HG02678 (cell line): ENCODE results near the gene C1orf74.

Source experiments
- ATAC-seq: cut with Tn5 transposase; IDR thresholded peaks from one replicate; pipeline ENCODE4 v1.9.1; 2021; ENCODE audit warnings: mild to moderate bottlenecking, moderate library complexity; ENCODE audit not compliant: unreplicated experiment

C1orf74 gene

DNA sequence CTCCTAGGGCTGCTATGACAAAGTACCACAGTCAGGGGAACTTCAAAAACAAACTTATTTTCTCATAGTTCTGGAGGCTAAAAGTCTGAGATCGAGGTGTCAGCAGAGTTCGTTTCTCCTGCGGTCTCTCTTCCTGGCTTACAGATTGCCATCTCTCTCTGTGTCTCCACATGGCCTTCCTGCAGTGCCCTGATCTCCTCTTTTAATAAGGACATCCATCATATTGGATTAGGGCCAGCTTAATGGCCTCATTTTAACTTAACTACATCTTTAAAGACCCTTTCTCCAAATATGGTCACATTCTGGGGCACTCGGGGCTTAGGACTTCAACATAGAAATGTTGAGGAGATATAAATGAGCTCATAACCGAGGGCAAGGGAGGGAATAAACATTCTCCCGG lies 12.2 kb downstream of the C1orf74 start:
- no peak for ATAC-seq

DNA sequence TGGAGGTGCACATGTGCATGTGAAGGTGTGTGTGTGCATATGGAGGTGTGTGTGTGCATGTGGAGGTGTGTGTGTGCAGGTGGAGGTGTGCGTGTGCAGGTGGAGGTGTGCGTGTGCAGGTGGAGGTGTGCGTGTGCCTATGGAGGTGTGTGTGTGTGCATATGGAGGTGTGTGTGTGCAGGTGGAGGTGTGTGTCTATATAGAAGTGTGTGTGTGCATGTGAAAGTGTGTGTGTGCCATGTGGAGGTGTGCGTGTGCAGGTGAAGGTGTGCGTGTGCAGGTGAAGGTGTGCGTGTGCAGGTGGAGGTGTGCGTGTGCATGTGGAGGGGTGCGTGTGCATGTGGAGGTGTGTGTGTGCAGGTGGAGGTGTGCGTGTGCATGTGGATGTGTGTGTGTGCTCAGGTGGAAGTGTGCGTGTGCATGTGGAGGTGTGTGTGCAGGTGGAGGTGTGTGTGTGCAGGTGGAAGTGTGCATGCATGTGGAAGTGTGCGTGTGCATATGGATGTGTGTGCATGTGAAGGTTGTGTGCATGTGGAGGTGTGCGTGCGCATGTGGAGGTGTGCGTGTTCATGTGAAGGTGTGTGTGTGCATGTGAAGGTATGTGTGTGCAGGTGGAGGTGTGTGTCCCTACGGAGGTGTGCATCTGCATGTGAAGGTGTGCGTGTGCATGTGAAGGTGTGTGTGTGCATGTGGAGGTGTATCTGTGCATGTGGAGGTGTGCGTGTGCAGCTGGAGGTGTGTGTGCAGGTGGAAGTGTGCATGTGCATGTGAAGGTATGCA lies 13.5 kb downstream of the C1orf74 start:
- ATAC-seq: no peak

DNA sequence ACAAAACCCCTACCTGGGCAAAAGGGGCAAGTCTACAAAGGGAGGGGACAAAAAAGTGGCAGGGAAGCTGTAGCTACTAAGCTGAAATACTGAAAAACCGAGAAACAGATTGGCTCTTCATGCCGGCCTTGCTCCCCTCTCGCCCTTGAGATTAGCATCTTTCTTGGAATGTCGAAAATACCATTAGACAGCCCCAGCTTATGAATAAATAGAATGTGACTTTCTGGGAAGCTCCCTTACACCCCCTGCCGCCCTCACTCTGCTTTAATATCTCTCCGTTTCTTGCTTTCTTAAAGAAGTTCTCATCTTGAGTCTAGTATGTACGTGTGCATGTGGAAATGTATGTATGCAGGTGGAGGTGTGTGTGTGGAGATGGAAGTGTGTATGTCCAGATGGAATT lies 14.4 kb downstream of the C1orf74 start:
- no peak for ATAC-seq

DNA sequence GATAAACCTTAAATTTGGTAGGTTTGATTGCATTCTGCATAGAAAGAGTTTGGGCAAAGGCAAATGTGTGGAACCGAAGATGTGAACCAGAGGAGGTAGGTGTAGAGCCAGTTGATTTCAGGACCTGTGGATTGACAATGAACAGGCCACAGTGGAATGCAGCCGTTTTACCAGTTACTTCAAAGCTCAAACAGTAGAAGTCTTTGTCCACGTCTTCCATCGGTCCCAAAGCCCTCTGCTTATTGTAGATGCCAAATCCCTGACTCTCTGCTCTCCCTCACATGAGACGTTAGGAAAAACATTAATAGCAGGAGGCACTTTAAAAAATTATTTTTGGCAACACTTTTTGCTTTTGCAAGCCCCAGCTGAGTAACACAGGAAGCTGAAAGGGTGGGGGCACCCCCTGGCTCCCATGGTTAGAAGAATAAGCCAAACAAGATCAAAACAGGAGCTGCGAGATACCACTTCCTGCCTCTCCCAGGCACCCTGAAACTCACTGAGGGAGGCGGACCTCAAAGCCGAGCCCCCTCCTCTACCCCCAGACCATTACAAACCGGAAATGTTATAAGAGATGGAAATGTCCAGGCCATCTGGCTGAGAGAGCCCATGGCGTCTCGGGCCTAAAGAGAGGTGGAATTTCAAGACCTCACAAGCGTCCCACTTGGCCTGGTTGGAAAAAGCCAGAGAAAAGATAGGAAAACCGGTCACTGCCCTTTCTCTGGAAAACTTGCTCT lies 15.0 kb downstream of the C1orf74 start:
- peak; percentile 69 for ATAC-seq

DNA sequence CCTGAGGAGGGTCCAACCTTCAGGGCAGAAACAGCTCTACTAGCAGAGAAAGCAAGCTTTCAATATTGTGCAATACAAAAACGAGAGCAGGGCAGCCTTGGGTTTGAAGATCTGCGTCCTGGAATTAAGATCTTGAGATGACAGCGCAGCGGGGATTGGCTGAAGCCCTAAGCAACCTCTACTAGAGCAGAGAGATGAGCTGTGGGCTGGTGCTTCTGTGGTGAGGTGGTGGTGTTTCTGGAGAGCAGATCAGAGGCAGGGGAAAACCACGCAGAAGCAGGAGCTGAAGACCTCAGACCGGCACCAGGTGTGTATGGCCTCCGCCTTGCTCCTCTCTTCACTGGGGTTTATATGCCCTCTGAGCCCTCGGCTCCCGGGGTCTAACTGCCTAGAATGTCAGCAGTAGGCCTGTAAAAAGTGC lies 16.0 kb downstream of the C1orf74 start:
- peak; percentile 85 for ATAC-seq

DNA sequence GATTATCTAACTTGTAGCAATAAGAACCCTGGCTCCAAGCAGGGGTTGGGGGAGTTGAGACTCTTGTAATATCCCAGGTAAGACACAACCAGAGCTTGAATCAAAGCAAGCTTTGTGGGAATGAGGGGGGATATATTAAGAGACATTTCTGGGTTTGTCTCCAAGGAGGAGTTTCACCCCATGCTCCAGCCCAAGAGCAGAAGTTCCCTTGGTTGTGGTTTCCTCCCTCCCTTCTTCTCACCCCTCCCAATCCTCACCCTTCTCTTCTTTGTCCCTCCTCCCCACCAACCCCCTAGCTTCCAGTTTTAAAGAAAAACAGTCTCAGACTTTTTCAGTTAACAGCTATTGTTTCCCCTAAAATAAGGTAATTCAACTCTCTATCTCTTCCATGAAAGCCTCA lies 16.7 kb downstream of the C1orf74 start:
- ATAC-seq: no peak

DNA sequence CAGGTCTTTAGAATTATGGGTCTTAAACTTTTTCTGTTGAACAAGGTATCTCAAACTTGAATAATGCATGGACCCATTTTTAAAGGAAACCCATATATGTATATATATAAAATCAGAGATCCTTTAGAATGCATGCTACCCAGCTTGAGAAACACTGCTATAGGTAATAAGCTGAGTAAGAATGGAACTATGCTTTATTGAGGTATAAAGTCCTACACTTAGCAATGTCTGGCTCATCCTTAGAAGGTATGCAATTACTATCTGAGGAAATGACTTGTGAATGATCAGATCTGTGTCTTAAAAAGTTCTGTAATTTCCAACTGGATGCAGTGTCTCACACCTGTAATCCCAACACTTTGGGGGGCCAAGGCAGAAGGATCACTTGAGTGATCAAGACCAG lies 17.3 kb downstream of the C1orf74 start:
- ATAC-seq: no peak

DNA sequence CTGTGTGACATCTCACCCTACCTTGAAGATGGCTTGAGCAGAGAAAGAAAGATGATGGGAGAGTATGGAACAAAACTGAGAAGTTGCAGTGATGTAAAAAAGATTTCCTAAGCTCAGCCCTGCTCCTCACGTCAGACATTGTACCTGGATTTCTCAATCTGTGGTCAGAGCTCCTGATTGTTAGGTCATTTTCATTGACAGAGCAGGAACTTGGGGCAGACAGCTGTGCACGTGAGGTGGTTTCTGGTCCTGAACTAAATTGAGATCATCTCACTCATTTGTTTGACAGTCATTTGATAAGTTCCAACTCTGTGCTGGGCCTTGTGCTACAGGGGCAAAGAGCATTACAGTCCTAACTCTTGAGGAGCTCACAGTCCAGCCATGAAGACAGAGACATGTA lies 18.3 kb downstream of the C1orf74 start:
- ATAC-seq: no peak

DNA sequence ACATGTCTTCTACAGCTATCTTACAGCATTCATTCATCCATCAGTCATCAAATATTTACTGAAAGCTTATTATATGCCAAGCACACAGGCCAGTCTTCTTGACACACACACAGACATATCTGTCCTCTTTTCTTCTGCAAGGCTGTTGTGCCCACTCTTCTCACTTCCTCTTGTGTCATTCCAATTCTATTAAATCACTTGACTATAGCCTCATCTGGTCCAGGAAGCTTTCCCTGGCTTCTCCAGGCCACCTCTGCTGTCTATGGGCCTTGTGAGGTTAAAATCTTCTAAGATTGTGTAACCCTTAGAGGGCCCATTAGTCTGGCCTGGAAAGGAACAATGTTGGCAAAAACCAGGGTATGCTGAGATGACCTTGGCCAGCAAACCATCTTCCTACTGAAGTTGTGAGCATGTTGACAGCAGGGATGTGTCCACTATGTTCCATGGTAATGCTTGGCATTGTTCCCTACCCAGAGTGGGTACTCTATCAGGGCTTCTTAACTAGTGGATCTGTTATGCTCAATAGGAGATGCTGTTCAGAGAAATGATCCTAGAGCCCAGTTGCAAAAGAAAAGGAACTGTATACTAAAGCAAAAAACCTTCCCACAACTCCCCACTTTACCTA lies 23.2 kb downstream of the C1orf74 start:
- no peak for ATAC-seq

DNA sequence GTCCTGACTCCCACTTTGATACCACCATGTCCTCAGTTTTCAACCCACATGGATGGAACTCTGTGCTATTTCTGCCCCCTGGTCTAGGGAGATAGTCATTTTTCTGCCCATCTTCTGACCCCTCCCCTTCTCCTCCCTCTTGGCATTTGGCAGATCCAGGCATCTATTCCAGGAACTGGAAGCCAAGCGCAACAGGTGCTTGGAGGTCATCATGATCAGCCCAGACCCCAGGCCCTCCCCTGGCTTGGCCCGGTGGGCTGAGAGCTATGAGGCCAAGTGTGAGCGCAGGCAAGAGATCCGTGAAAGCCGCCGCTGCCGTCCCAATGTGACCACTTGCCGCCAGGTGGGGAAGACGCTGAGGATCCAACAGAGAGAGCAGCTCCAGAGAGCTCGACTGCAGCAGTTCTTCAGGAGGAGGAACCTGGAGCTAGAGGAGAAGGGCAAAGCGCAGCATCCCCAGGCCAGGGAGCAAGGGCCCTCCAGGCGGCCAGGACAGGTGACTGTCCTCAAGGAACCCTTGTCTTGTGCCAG lies 24.5 kb downstream of the C1orf74 start:
- ATAC-seq: no peak

DNA sequence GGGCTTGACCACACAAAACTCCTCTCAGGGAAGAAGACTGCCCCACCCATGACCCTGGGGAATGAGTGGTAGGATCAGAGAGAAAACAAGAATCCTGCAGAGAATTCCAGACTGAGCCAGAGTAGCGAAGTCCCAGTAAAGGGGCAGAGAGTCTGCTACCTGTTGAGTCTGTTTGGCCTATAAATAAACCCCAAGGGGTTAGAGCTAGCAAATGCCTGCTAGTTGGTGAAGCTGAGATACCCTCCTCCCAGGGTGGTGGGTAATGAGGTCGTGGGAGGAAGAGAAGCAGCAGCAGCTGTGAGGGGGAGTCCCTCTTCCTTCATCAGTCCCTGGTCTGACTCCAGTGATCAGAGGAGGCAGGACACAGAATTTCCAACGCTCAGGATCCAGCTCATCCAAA lies 26.0 kb downstream of the C1orf74 start:
- no peak for ATAC-seq

DNA sequence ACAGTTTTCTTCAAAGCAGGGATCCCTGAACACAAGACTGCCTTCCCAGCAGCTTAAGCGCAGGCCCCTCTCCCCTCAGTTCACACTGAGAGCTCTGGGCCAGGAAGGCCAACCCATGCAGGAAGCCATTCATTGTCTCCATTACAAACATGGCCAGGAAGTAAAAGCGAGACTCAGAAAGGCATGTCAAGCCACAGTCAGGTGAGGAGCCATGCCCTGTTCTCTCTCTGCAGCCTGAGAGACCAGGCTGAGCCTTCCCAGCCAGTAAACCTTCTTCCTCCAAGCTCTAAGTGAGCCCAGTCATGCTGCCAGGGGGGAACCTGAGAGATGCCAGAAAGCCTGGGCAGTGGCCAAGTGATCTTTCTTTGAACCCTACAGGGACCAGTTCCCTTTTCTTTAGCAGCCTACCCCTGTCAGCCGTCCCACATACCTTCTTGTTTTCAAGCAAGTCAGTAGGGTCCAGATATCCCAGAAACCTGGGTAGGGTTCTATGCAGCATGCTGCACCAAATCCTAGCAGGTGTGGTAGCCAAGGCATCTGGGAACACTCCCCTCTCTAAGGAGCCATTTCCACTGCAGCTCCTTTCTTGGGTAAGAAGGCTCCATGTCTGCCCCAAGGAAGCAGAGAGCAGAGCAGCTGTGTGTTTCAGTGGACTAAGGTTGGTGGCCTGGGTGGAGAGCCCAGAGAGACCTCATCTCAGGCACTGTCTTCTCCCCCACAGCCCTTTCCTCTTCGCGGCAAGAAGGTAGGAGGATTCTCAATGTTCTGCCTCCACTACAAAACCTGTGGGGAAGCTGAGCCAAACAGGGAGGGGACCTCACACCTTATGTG lies 27.5 kb downstream of the C1orf74 start:
- peak; percentile 21 for ATAC-seq

DNA sequence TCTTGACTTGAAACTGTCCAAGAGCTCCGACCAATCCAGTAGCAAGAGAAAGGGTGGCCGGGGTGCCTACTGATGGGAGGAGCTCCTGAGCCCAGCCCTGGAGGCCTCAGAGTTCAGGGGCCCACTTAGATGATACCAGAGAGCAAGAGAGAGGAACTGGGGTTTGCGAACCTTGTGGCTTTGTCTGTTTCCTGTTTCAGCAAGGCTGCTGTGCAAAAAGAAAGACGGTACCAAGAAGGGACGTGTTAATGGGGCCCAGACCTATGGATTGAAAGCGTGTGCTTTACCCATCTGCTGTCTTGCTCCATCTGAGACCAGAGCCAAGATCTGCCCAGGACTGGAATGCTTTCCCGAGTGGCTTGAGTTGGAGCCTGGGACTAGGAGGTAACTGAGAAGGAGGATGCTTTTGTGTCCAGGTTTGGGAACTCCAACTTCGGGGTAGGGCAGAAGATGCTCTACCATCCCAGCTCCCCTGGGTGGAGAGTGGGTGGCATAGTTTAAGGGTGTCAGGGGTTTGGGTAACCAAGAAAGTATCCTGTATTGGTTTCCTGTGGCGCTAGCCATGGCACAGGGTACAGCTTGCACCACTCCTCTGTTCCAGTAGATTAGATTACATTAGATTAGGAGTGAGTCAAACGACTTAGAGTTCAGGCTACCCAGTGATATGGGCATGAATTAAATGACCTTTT lies 28.3 kb downstream of the C1orf74 start, which contains the start of gene TRAF3IP3:
Gene TRAF3IP3, plus strand, starts transcription at position 128 of the 689 bp plus-strand sequence. CDS start 3,987 bp downstream, outside the sequence.
- ATAC-seq: peak; percentile 74

DNA sequence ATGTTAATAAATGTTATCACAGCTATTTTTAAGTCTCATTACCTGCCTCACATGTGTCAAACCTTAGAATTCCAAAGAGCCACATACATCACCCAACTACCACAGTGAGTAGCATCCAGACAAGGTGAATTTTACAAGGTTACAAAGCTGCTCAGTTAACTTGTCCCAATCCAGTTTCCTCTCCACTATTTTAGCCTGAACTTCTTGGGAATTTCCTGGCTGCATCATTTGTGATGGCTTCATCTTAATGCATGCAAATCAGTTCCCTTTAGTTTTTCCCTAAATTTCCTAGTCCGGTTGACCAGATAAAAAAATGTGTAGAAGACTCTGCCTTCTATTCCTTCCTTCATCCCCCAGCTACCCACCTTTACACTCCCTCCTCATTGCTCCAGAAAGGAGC lies 29.1 kb downstream of the C1orf74 start:
- no peak for ATAC-seq

DNA sequence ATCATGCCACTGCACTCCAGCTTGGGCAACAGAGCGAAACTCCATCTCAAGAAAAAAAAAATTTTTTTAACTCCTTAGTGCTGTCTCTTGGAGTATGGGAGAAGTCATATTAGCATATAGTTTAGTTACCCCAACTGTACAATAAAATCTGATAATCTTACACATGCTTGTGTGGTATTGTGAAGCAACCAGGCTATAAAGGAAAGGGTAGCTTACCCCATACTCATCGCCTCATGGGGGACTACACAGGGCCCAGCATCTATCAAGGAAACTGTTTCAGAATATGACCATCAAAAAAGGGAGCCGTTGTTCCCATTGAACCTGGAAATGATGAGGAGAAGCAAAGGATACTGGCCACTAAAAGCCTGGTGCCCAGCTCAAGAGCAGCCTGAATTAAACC lies 31.5 kb downstream of the C1orf74 start:
- ATAC-seq: no peak

DNA sequence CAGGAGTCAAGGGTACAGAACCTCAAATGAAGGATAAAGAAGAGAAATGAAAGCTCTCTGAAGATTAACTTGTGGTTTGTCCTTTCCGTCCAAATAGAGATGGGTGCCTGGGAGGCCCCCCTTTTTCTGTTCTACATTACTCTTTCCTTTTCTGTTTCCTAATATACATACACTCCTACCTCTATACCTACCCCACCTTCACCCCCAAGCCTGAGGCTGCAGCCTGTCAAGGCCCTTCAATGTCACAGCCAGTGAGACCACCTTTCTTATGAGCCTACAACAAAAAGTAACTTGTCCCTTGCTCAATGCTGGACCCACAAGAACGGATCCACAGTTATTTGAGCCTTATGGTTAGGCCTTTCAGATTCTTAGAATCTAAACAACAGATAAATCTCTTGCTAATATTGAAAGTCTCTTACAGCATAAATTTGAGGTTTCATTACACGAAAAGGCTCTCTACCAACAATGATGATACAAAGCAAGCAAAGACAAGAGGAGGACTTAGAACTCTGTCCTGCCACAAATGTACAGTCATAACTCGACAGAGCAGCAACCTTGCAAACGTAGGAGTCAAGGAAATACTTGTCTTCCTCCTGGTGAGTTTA lies 32.6 kb downstream of the C1orf74 start:
- peak; percentile 43 for ATAC-seq

DNA sequence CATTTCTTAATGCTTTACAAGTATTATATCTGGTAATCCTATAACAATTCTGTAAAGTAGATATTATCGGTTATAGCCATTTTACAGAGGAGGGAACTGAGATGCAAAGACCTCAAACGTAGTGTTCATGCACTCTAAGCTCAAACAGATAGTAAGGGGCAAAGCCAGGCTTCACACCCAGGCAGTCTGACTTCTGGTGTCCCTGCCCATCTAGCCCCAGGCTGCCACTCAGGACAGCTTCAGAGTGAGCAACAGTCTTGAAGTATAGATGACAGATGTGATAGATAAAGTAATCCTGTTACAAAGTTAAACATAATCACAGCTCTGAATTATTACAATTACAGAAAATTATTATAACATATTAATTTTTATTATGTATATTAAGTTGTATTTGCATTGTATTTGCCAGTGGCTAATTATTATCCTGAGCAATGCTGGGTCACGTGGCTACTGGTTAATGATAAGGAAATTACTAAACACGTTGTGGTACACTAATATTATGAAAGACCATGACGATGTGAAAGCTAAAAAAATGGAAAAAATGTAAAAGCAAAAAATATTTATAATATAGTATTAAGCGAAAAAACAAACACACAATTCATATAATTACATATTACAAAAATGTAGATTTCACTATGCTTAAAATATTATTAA lies 34.6 kb downstream of the C1orf74 start:
- no peak for ATAC-seq

DNA sequence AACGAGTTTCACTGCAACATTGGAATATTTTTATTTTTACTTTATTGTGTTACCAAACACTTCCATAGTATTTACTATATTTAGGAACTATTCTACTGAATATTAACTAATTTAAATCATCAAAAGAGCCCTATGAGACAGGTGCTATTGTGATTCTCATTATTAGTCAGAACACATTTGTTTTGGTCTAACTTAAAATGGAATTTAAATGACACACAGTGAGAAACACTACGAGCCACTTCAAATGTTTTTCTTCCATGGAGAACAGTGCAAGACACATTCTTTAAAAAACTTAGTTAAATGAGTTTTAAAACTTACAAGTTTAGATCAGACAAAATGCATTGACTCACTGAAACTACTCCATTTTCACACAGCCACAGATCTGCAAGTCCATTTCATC lies 35.2 kb downstream of the C1orf74 start:
- ATAC-seq: no peak

DNA sequence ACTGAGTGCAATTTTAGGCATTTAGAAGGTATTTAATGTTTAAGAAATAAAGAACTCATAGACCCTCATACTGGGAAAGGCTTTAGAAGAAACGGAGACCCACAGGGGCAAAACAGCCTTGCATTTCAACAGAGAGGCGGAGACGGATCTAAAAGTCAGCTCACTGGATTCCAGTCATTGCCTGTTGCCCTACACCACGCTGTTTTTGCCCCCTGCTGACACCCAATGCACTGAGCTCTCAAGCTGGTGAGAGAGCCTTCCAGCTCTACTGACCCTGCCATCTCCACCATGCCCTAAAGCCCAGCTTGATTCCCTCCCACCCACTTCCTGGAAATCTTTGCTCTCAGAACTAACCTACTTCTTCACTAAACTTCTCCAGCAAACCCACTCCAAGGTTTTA lies 35.7 kb downstream of the C1orf74 start:
- no peak for ATAC-seq
